PC-9 (cell line): Measurements from ENCODE around the gene ZFYVE27. TPM values are rescaled to one million over a fixed set of nuclear protein-coding genes. Genes with fewer than 3 reads are reported as not detected.
A peak's percentile ranks its signal among the peaks of the same experiment; 100 is the strongest.

Experiments used
- BruUV-seq: library from RNA; stranded (reverse); fragments of 400-500 nt; replicated peaks from 2 replicates; lab custom pipeline; 2021; lab: Mats Ljungman, UMichigan
- CTCF ChIA-PET: fragments of 300-600 bp; sonication (Branson Sonifier 250); formaldehyde crosslinking; loops from one replicate; lab custom pipeline; 2022; ENCODE audit warnings: antibody characterized with exemption; lab: Charles Lee
- POLR2A ChIA-PET: fragments of 300-600 bp; sonication (Branson Sonifier 250); formaldehyde crosslinking; loops from one replicate; lab custom pipeline; 2022; ENCODE audit warnings: antibody characterized with exemption; ENCODE audit not compliant: unreplicated experiment; lab: Charles Lee
- DNase-seq, 2 experiments: peaks; one replicate each; pipeline versions ENCODE4 v3.0.0 to v3.0.0-alpha.2; 2015 to 2022; ENCODE audit warnings: mixed read lengths in 1 of 2
- H2AFZ ChIP-seq: fragments of 200-600 bp; sonication (generic); 2 replicates; pipeline ENCODE4 v1.8.1; 2017; ENCODE audit warnings: antibody characterized with exemption
- H3F3A ChIP-seq: fragments of 200-600 bp; sonication (generic); 2 replicates; pipeline ENCODE4 v1.8.1; 2017; ENCODE audit warnings: antibody characterized with exemption, mild to moderate bottlenecking, low read depth; ENCODE audit not compliant: insufficient read depth
- H3K27ac ChIP-seq: fragments of 200-600 bp; sonication (generic); 2 replicates; pipeline ENCODE4 v1.6.1; 2016; ENCODE audit warnings: mixed run types
- H3K27me3 ChIP-seq: fragments of 200-600 bp; sonication (generic); 2 replicates; pipeline ENCODE4 v1.6.1; 2016; ENCODE audit warnings: low read depth, mixed run types; ENCODE audit not compliant: insufficient read depth
- H3K36me3 ChIP-seq: fragments of 200-600 bp; sonication (generic); 2 replicates; pipeline ENCODE4 v1.6.1; 2016; ENCODE audit warnings: low read depth, mixed run types
- H3K4me1 ChIP-seq: fragments of 200-600 bp; sonication (generic); replicated peaks from 2 replicates; pipeline ENCODE4 v1.6.1; 2016; ENCODE audit warnings: mixed run types; ENCODE audit not compliant: insufficient read depth
- H3K4me2 ChIP-seq: fragments of 200-600 bp; sonication (generic); 2 replicates; pipeline ENCODE4 v1.6.1; 2017; ENCODE audit warnings: mixed run types
- H3K4me3 ChIP-seq: fragments of 200-600 bp; sonication (generic); 2 replicates; pipeline ENCODE4 v1.6.1; 2016; ENCODE audit warnings: mixed run types
- H3K79me2 ChIP-seq: fragments of 200-600 bp; sonication (generic); 2 replicates; pipeline ENCODE4 v1.6.1; 2017; ENCODE audit warnings: low read depth, mixed run types
- H3K9me2 ChIP-seq: fragments of 200-600 bp; sonication (generic); 2 replicates; pipeline ENCODE4 v1.8.1; 2017; ENCODE audit warnings: mild to moderate bottlenecking; ENCODE audit not compliant: insufficient read depth
- H3K9me3 ChIP-seq: fragments of 200-600 bp; sonication (generic); 2 replicates; pipeline ENCODE4 v1.8.1; 2016; ENCODE audit warnings: low read depth; ENCODE audit not compliant: insufficient read depth
- H4K20me1 ChIP-seq: fragments of 200-600 bp; sonication (generic); 2 replicates; pipeline ENCODE4 v1.8.1; 2017; ENCODE audit not compliant: insufficient read depth
- CTCF ChIP-seq: fragments of 200-600 bp; sonication (generic); conservative IDR thresholded peaks from 2 replicates; pipeline ENCODE4 v1.6.1; 2017; ENCODE audit warnings: mixed run types, antibody characterized with exemption, mild to moderate bottlenecking, moderate library complexity
- EZH2 ChIP-seq: fragments of 200-600 bp; sonication (generic); IDR thresholded peaks from 2 replicates; pipeline ENCODE4 v1.8.0; 2017; ENCODE audit warnings: antibody characterized with exemption, low read depth
- intact Hi-C: fragments of 100-400 bp; cut with micrococcal nuclease; formaldehyde crosslinking; loops from one replicate; pipeline ENCODE4 v1.10.0; 2022; ENCODE audit not compliant: unreplicated experiment
- total RNA-seq: library from RNA; stranded (reverse); gene quantifications from 2 replicates; pipeline ENCODE4 v1.2.3, GENCODE V29; 2021

Gene ZFYVE27
- total RNA-seq, 1 experiment from 2014 or later, result 21.6 TPM

GRCh38 chr10:97718659-97719142 is 18.2 kb upstream of the ZFYVE27 start:
- CTCF ChIA-PET, result interaction anchor here (1.5 kb wide), 1 partner anchor 10 kb away, joined by 12 read pairs; no protein-coding TSS in a partner anchor

GRCh38 chr10:97719602-97720001 is 17.3 kb upstream of the ZFYVE27 start:
- ChIA-PET POLR2A (no interaction called here), CTCF (no interaction called here)
- no peaks in the 10 kb centered on the region for H3K36me3 ChIP-seq
- H3K27ac ChIP-seq, result peak overlapping the region; percentile 31
- no peaks in the 10 kb centered on the region for H3K9me2 ChIP-seq
- no peak for DNase-seq
- TF ChIP-seq EZH2 (no peak), CTCF (no peak)
- peaks cover 36% of the 10 kb centered on the region for H3K79me2 ChIP-seq
- intact Hi-C loops, result loop anchor here (2.0 to 10.0 kb wide), 2 partner anchors 33 to 315 kb away; partner anchors contain the start of genes AVPI1 and RRP12
- no peak overlapping the region for H2AFZ ChIP-seq
- H3F3A ChIP-seq, result peaks cover 28% of the 10 kb centered on the region
- no TSS peak for BruUV-seq
- no peaks in the 10 kb centered on the region for H4K20me1 ChIP-seq
- H3K4me2 ChIP-seq, result peak overlapping the region; percentile 64
- no peaks in the 10 kb centered on the region for H3K27me3 ChIP-seq
- H3K4me3 ChIP-seq, result no peak overlapping the region
- no peaks in the 10 kb centered on the region for H3K9me3 ChIP-seq
- peaks cover 46% of the 10 kb centered on the region for H3K4me1 ChIP-seq

More at GRCh38 chr10:97718659-97719142, 18.2 kb upstream of the ZFYVE27 start:
- intact Hi-C loops, result loop anchor here (2.0 to 10.0 kb wide), 2 partner anchors 32 to 314 kb away; partner anchors contain the start of genes AVPI1 and RRP12
- Histone ChIP-seq H4K20me1 (no peaks in the 10 kb centered on the region), H3K9me2 (no peaks in the 10 kb centered on the region), H3K27me3 (no peaks in the 10 kb centered on the region), H3K9me3 (no peaks in the 10 kb centered on the region), H3K79me2 (peaks cover 39% of the 10 kb centered on the region), H3K36me3 (no peaks in the 10 kb centered on the region), H3K4me1 (peaks cover 46% of the 10 kb centered on the region), H3K4me3 (no peak overlapping the region), H3K27ac (peak overlapping the region; percentile 59), H3F3A (peaks cover 24% of the 10 kb centered on the region), H3K4me2 (peak overlapping the region; percentile 86), H2AFZ (no peak overlapping the region)
- POLR2A ChIA-PET, result interaction anchor here (0.6 to 0.7 kb wide), 3 partner anchors 31 to 255 kb away, joined by 3 to 5 read pairs (median 4); partner anchors contain the start of gene AVPI1
- no peak for TF ChIP-seq CTCF
- no peak for TF ChIP-seq EZH2
- peak; percentile 90 to 97 for DNase-seq
- BruUV-seq, result no TSS peak

- H3K27me3 ChIP-seq, result no peaks in the 10 kb centered on the region
- peaks cover 30% of the 10 kb centered on the region for H3F3A ChIP-seq
- H3K27ac ChIP-seq, result no peak overlapping the region
- DNase-seq, result no peak
- ChIA-PET CTCF (interaction anchor here (0.6 kb wide), 1 partner anchor 11 kb away, joined by 5 read pairs; no protein-coding TSS in a partner anchor), POLR2A (no interaction called here)
- H3K79me2 ChIP-seq, result peaks cover 12% of the 10 kb centered on the region
- intact Hi-C loops, result no loop called here
- no peak overlapping the region for H2AFZ ChIP-seq
- no peak overlapping the region for H3K4me3 ChIP-seq
- no peak overlapping the region for H3K4me2 ChIP-seq
- no peaks in the 10 kb centered on the region for H3K9me3 ChIP-seq
- H3K36me3 ChIP-seq, result no peaks in the 10 kb centered on the region
- peaks cover 33% of the 10 kb centered on the region for H3K4me1 ChIP-seq
- no TSS peak for BruUV-seq
- H3K9me2 ChIP-seq, result no peaks in the 10 kb centered on the region
- H4K20me1 ChIP-seq, result no peaks in the 10 kb centered on the region
- TF ChIP-seq EZH2 (no peak), CTCF (no peak)
Observed at GRCh38 chr10:97721871-97722780, 14.8 kb upstream of the ZFYVE27 start.
